Stimulated activated naive CD4-positive, alpha-beta T cell treated with Interleukin-2 at 50 U/mL for 16 hours (primary cell): ENCODE results near the gene HEXD.
"Not testable (repeated sequence)": the region's sequence is repeated elsewhere in the genome, so short reads cannot be mapped to it uniquely, and the experiment has no call there.

ENCODE experiments used
- DNase-seq: peaks from one replicate; lab custom pipeline; 2025; lab: John Stamatoyannopoulos, UW

HEXD gene

DNA sequence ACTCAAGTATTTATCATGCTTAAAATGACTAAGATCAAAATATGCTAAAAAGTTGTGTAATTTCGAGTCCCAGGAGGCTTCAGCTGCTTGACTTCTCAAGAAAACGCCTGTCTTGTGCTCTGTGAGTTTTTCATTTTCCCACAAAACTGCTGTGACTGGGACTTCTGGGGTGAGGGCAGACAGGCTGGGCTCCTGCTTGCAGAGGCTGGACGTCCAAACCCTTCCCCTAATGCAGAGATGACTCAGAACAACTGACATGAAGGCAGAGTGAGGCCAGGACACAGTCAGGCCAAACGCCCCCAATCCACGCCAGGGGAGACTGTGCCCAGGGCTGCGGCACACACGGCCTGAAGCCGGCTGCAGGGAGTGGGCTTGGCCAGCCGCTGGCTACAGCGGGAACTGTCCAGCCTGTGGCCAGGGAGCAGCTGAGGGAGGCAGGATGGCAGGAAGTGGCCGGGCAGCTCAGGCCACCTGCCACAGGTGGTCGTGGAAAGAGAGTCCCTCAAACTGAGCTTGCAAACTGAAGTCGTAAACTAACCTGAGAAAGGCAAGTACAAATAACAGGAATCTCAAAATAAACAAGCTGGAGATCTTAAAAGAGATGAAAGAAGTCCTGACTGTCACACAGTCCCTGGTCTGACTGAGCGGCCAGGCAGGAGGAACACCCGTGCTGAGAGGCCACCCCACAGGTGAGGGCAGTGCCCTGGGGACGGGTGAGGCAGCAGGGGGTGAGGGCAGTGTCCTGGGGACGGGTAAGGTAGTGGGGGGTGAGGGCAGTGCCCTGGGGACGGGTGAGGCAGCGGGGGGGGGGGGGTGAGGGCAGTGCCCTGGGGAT lies 21.3 kb upstream of the HEXD start:
- no peak for DNase-seq

DNA sequence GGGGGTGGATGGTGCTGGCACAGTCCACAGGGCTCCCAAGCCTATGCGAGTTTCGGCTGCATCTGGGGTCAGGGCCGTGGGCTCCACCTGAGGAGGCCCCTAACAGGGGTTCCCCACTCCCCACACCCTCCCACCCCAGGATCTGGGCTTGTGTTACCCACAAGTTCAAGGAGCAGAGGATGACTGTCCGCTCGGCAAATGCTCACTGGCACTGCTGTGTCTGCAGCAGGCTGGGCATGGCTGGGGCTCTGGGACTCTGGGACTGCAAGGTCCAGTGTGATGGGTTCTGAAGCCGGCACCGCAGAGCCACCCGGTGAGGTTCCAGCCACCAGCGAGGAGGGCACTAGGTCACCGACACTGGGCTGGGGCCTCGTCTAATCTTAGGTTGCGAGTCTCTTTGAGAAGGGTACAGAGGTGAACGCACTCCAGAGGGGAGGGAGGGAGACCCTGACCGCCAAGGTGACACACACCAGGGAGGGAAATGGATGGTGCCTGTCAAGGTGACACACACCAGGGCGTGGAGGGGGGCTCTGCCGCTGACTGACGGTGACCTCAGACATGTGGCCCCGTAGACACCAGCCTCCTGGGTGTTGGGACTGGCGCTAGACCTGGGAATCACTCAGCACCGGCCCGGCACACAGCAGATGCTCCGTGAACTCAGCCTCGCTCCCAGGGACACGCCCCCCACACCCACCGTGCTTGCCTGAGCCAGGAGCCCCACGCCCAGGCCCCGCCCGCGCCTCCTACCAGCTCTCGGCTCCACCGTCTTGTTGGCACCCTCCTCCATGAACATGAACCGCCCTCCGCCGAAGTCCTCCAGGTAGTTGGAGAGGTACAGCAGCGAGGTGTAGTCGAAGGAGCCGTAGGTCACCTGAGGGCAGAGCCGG lies 20.5 kb upstream of the HEXD start:
- DNase-seq: no peak

DNA sequence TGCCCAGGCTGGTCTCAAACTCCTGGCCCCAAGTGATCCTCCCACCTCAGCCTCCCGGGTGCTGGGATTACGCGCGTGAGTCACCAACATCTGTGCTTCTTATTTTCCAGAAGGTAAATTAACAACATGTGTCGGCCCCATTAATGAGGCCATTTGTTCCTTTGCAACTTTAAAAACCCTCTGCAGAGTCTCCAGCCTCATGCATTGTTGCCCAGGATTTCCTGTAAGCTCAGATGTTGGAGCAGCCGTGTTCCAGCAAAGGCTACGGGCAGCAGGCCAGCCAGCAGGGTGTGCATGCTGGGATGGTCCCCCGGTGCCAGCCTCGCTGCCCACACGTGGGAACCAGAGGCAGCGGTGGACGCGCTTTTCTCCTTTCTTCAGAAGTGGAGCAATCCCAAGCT lies 19.1 kb upstream of the HEXD start:
- no peak for DNase-seq

DNA sequence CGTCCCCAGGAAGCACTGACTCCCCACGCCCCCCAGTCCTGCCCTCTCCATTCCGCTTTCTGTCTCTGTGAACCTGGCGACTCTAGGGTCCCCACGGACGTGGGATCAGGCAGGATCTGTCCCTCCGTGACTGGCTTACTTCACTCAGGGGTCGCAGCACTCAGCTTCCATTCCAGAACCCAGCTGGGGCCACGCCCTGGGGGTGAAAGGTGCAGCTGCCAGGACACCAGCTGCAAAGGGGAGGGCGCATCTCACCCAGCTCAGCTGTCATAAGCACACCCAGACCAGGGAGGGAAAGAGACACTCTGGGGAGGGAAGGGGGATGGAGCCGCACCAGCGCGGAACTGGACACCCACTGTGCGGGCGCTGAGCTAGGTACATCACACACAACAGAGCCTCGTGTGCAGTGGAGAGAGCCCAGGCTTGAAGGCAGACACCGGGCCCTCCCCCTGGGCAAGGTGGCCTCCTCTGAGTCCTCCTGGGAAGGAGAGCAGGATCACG lies 18.5 kb upstream of the HEXD start:
- DNase-seq: no peak

DNA sequence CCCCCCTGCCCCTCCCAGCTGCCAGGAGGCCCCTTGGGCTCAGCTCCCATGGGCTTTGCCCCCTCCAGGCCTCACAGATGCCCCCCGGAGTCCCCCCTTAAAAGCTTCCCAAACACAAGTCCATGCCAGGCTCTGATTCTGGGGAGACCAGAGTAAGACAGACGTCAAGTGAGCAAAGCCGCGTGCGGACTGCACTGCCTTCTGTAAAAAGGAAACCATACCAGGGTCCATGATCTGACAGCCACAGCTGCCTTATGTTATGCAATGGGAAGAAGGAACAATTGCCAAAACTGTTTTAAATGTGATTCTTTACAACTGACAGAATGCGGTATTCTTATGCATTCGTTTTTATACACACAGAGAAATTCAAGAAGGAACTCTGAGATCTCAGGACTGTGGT lies 17.9 kb upstream of the HEXD start:
- DNase-seq: no peak

DNA sequence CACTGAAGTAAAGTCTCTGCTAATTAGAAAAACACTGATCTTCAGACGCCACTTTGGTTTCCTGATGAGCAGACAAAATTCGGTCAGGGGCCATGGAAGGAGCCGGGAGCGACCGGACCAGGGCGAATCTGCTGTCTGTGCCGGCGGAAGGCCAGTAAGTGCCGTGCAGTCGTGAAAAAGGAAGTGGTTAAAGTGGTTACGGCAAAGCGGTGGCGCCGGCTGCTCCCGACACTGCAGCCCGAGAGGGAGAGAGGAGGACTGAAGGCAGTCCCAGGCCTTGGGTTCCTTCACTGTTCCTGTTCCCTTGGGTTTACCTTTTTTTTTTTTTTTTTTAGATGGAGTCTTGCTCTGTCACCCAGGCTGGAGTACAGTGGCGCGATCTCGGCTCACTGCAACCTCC lies 17.3 kb upstream of the HEXD start:
- DNase-seq: peak; percentile 27

DNA sequence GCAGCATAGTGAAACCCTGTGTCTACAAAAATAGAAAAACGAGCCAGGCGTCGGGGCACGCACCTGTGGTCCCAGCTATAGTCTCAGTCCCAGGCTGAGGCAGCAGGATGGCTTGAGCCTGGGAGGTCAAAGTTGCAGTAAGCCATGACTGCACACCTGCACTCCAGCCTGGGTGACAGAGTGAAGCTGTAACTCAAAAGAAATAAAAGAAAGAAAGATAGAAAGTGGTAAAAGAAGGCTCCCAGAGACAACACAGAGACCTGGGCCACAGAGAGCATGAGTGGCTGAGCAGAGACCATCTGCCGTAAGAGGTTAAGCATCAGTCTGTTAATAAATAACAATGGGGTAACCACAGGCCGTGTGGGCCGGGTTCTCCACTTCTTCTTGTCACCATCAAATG lies 15.3 kb upstream of the HEXD start:
- no peak for DNase-seq

DNA sequence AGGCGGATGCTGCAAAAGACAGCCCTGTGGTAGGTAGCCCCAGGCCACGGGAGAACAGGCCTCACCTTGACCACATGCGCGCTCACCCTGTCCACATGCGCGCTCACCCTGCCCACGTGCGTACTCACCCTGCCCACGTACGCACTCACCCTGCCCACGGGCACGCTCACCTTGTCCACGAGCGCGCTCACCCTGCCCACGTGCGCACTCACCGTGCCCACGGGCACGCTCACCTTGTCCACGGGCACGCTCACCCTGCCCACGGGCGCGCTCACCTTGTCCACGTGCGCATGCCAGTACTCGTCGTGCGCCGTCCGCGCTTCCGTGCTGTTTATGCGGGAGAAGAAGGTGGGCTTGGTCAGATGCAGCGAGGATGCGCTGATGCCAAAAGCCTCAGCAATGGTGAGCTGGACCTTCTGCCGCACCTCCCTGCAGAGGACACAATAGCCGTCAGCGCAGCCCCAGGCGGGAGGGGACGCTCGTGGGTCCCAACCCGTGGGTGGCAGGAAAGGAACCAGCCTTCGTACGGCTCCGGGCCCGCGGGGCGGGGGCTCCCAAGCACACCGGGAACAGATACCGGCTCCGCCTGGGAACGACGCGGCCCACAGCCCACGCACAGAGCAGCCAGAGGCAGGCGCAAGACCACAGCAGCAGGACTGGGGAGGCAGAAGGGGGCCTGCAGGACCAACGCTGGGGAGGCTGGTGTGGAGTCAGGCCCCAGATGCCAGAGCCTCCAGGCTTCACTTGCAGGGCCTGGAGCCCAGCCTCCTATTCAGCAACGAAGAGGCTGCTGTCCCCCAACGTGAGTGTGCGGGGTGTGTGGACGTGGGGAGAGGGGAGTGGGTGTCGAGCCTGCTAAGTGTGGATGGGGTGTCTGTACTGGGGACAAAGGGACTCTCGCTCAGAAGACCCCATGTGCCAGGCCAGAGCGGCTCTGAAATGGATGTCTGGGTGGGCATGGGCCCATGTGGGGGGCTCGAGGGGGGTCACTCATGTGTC lies 14.2 kb upstream of the HEXD start:
- DNase-seq: no peak

DNA sequence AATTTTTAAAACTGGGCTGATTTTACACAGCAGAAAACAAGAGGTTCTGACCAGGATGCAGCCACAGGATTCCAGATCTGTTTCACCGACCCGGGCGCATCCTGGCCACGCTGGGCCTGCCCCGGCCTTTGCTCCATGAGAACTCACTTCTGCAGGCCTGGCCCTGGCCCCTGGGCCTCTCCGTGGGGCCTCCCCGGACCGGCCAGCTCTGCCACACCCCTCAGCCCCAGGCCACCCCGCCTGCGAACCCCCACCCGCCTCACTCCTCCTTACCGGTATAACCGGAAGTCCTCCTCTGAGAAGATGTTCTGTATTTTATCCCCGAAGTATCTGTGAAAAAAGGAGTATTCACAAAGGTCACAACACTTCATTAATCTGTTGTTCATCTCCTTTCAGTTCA lies 13.1 kb upstream of the HEXD start:
- no peak for DNase-seq

DNA sequence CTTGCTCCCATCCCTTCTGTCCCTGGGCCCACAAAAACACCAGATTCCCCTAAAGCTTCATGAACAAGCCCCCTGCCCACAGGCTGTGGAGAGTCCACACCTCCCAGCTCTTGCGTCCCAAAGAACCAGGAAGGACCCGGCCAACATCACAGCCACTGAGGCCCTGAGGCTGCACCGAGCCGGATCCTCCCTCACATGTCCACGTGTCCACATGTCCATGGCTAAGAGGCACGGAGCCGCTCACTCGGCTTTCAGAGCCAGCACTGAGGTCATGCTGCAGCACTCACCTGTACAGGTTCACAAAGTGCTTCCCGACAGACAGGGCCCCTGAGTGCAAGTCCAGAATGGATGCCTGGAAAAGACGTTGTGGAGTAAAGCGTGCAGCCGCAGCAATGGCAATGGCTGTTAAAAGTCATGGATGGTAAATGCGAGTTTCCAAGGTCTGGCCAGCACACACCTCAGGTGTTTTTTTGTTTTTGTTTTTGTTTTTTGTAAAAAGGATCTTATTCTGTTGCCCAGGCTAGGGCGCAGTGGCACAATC lies 11.9 kb upstream of the HEXD start:
- DNase-seq: no peak

DNA sequence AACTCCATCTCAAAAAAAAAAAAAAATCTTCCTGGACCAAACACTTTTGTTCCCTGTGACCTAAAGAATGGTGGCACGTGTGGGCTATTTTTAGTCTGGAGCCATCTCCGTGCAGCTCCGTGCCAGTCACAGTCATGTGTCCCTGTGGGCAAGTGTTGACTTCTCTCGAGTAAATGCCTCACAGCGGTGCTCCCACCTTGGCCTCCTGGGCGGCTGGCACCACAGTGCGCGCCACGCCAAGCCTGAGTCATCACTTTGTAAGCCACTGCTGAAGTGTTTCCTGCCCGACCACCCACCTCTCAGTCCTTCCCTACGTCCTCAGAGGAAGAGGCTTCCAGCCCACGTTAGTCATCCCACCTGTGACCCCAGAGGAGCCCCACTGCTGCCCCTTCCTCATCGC lies 10.9 kb upstream of the HEXD start:
- no peak for DNase-seq

DNA sequence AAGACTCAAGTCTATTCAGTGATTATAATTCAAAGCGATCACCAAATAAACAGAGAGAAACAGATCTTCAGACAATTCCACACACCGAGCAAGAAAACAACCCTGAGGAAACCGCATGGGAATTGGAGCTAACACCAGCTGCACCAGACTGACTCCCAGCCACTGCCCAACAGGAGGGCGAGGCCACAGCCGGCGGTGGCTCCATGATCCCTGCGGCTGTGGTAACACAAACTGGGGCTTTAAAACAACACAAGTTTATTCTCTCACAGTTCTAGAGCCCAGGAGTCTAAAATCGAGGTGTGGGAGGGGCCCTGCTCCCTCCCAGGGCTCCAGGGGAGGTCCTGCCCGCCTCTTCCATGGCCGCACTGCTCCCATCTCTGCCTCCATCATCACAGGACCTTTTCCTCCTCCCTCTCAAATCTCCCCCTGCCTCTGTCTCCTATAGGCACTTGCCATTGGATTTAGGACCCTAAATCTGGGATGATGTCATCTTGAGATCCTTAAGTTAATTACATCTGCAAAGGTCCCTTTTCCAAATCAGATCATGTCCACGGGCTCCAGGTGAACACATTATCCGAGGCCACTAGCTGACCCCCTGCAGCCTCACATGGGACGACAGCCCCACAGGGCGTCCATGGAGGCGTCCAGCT lies 9.7 kb upstream of the HEXD start:
- no peak for DNase-seq

DNA sequence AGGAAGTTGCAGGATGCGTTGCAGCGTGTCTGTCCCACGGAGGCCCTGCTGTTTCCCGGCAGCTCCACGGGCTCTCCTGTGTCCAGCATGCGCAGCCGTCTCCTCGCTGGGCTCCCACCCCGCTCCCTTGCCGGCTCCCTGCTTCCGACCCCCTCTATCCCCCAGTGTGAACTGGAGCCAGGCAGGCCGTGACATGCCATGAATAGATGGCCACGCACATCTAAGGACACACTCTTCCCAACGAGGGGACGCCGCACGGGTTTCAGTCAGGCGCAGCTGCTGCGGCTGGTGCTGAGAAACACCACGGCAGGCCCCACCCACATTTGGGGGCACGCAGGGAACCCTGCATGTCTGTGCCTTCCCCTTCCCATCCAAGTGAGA lies 9.2 kb upstream of the HEXD start:
- DNase-seq: no peak

DNA sequence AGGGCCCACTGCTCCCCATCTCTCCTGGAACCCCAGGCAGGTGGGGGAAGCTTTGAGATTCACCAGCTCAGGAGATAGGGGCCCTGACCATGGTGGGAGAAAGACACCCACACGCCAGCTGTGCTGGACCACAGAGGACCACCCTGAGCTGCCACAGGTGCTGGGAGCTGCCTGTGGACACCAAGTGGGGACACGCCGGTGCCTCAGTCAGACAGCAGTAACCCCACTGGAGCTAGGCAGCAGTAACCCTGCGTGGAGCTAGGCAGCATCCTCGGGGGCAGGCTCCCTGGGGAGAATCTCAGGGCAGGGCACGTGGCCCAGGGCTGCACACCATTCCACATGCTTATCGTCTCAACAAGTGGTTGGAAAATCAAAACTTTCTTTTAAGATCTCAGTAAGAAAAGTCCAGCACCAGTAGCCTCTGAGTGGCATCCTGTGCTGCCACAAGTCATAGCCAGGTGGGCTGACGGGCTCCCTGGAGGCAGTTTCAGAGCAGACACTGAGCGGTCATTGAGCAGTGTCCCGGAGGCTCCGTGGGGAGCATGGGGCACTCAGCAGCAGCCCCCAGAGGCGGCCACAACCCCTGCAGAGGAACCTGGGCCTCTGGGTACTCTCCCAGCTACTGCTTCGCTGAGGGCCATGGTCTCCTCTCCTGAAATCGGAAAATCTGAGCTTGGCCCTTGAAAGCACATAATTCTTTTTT lies 8.0 kb upstream of the HEXD start:
- no peak for DNase-seq

DNA sequence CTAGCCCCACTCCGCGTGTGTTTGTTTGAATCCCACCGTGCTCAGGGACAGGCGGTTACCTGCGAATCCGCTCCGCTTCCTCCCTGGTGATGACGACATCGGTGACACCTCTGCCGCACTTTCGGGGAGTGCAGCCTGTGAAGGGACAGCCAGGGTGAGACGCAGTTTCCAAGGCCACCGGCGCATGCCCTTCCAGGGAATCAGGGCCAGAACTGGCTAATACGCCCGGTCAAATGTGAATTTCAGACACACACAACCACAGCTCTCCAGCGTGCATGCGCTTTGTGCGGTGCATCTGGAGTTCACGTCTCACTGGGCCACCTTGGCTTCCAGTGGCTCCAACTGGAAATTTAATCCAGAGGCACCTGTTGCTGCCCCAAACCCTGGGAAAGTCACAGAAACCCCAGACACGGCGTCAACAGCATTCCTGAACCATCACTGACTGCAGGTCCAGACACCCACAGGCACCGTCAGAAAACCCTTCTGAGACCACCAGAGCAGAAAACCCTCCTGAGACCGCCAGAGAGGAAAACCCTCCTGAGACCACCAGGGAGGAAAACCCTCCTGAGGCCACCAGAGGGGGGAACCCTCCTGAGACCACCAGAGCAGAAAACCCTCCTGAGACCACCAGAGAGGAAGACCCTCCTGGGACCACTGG lies 6.6 kb upstream of the HEXD start:
- no peak for DNase-seq

DNA sequence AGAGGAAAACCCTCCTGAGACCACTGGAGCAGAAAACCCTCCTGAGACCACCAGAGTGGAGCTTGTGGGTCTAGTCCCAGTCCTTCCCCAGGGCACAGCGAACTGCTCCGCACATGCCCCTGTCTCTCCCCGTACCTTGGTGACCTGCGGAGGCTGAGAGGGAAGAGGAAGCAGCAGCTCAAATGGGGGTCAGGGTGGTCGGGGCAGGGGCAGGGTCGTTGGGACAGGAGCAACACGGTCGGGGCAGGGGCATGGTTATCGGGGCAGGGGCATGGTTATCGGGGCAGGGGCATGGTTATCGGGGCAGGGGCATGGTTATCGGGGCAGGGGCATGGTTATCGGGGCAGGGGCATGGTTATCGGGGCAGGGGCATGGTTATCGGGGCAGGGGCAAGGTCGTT lies 6.1 kb upstream of the HEXD start:
- not testable (repeated sequence) for DNase-seq

DNA sequence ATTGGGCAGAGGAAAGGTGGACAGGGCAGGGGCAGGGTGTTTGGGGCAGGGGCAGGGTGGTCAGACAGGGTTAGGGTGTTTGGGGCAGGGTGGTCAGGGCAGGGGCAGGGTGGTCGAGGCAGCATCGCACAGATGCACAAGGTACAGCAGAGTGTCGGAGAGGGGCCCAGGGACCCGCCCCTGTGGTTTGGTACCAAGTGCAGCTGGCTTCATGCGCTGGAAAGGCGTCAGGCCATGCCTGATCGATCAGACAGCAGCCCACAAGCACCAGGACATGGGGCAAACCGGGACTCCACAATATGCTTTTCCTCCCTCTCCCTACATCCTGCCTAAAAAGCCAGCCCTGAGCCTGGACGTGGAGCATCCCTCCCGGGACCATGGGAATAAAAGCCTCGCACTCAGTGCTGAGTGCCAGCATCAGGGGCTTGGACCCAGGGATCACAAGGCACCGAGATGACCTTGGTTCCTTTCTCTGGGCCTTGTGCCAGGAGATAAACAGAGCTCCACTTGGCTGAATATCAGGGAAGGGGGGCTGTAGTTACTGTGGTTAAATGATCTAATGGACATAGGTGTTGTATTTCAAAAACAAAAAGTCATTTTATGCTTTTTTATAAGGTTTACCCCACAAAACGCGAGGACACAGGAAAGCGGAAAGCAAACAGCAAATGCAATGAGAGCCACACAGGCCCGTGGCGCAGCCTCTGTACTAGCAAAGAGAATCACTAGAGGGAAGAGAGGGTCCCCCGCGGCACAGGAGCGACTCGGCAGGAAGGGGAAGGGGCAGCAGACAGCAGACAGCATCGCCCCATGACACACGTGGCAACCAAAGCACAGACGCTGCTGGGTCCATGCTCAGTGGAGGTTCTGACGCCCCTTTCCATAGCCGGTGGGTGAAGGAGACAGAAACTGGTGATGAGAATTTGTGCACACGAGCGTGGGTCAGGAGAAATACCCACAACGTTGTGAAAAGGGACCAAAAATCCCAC lies 5.3 kb upstream of the HEXD start:
- no peak for DNase-seq

DNA sequence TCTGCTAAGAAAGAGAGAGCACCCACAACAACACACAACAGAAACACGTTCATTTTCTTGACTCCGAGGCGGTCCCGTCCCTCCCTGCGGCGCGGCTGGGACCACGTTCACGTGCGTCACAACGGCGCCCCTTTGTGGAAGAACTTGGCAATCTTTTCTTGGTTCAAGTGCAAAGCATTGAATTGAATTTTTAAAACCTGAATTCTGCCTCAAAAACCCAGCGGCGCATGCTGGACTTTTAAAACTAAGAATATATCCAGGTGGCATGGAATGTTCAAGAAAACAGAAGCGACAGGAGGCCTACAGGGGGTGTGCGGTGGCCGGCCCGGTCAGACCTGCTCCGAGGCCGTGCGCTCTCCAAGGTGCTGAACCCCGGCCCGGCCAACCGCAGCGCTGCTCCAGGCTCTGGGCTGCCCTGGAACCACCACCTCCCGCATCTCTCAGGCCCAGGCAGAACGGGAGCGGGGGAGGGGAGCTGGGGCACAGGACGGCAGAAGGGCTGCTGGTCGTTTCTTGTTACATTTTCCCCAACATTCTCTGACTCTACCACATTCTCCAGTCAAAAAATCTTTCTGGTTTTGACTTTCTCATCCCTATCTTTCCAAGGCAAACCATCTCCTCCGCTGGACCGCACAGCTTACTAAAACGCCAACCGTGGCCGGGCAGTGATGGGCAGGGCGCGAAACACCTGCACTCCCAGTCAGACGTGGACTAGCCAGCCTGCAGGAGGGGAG lies 3.4 kb upstream of the HEXD start:
- DNase-seq: peak; percentile 69
